Measurements from ENCODE around the gene ABCG4.
A peak's percentile ranks its signal among the peaks of the same experiment; 100 is the strongest.
"Not testable (repeated sequence)": the region's sequence is repeated elsewhere in the genome, so short reads cannot be mapped to it uniquely, and the experiment has no call there.

ABCG4 gene

DNA sequence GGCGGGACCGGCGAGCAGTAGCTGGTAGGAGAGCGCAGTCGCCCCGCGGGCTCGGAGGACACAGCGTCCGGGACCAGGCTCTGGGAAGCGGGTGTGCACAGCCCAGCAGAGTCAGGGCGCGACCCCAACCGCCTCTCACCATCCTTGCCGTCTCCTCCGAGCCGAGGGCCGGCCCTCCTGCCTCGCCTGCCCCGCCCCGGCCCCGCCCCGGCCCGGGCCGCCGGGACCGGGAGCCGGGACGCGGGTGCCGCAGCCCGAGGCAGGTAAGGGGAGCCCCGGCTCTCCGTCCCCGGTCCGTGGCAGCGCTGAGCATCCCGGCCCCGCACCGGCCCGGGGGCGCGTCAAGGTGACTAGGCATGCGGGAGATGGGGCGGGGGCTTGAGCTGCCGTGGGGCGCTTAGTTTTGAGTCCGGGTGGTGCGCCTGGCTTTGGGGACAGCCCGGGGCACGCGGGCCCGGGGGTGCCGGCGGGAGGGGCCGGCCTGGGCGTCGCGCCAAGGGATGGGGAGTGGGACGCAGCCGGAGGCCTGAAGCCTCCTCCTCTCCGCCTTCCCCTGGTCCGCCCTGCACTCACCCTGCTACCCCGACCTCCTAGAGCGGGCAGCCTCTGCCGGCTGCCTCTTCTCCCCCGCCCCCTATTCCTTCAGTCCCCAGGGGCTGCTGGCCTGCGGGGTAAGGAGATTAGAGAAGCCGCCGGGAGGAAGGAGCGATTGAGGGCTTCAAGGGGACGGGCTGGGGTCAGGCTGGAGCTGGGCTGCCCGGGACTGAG lies at the start of gene ABCG4:
Gene ABCG4 (plus strand): TSS at position 35 of the 768 bp plus-strand sequence. CDS start 914 bp downstream, outside the sequence.
- H3K4me1 Mint-ChIP-seq, result peaks cover 14% of the 10 kb centered on the region
- H3K9me3 Mint-ChIP-seq, result no peaks in the 10 kb centered on the region
- no peaks in the 10 kb centered on the region for H3K36me3 Mint-ChIP-seq
- H3K27me3 Mint-ChIP-seq, result peaks cover 13% of the 10 kb centered on the region
- no peak within 1 kb of the TSS for H3K27ac Mint-ChIP-seq
- peak within 1 kb of the TSS; percentile 77 for H3K4me3 Mint-ChIP-seq

DNA sequence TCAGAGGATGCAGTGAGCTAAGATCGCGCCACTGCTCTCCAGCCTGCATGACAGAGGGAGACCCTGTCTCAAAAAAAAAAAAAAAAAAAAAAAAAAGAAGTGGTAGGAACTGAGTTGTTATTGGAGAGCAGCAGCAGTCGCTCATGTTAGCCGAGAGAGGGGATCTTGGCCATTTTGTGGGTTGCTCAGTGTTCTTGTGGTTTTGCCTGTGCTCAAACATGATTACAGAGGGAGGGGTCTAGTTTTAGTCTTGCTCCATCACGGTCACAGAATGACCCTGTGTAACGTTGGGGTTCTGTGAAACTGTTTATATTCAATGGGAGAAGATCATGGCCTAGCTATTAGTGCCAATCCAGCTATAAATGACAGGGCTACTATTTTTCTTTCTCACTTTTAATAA lies 49.1 kb upstream of the ABCG4 start:
- Mint-ChIP-seq H3K36me3 (peaks cover 13% of the 10 kb centered on the region), H3K4me3 (peak overlapping the region; percentile 98), H3K27ac (no peak overlapping the region), H3K4me1 (peaks cover 48% of the 10 kb centered on the region), H3K9me3 (no peaks in the 10 kb centered on the region), H3K27me3 (no peaks in the 10 kb centered on the region)

DNA sequence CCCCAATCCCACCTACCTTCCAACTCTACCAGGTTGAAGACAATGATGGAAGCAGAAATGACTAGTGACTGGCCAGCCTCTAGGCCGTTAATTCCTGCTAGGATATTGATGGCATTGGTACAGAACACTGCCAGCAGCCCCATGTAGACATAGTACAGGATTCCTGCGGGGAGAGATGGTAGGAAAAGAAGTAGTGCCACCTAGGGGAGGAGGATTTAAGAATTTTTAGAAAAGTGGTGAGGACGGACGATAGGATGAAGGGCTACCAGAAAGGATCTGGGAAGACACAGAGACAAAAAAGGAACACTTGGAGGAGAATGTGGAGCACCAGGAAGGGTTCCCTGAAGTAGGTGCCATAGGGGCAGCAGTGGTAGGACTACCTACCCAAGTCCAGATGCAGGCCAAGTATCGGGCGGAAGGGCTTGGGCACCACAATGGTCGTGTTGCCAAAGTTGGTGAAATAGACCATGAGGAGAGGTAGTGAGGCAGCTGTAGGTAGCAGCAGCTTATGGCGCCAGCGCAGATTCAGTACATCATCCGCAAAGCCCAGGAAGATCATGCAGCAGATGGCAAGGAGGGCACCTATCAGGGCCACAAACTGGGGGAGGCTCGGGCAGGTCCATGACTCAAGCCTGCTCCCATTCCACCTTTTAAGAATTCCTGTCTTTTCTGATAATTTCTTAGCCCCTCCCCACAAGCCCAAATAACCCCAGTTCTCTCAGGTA lies 48.4 kb upstream of the ABCG4 start:
- Mint-ChIP-seq H3K27me3 (no peaks in the 10 kb centered on the region), H3K4me1 (peaks cover 47% of the 10 kb centered on the region), H3K9me3 (no peaks in the 10 kb centered on the region), H3K4me3 (peak overlapping the region; percentile 98), H3K27ac (peak overlapping the region; percentile 90), H3K36me3 (peaks cover 13% of the 10 kb centered on the region)

DNA sequence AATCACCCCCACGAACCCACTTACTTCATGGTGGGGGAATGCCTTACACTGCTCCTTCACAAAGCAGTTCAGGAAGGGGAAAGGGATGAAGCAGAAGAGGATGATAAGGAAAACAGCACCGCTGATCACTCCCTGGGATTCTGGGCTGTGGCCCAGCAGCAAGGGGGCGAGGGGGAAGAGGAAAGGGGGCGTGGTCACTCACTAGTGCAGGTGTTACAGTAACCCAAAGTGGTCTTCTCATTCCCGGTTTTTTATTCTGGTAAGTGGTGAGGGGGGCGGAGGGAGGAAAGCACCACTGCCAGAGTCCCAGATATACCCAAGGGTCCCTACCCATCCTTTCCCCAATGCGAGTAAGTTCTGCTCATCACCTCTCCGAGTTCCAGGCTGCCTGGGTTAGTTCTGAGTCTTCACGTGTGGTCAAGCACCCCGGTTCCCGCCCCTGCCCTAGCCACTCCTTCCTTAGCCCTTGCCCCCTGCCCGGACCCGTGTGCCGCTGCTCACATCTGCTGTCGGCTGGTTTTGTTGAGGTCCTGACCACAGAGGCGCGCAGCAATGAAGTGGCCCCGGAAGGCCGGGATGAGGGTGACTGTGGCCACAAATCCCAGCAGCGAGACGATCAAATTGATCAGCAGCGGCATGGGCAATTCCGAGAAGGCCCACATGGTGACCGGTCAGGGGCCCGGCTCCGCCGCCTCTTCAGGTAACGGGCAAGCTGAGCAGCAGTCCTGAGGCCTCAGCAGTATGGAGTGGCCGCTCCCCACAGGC lies 47.7 kb upstream of the ABCG4 start:
- no peaks in the 10 kb centered on the region for H3K27me3 Mint-ChIP-seq
- H3K9me3 Mint-ChIP-seq, result no peaks in the 10 kb centered on the region
- H3K27ac Mint-ChIP-seq, result peak overlapping the region; percentile 99
- peak overlapping the region; percentile 98 for H3K4me3 Mint-ChIP-seq
- H3K4me1 Mint-ChIP-seq, result peaks cover 43% of the 10 kb centered on the region
- peaks cover 13% of the 10 kb centered on the region for H3K36me3 Mint-ChIP-seq

DNA sequence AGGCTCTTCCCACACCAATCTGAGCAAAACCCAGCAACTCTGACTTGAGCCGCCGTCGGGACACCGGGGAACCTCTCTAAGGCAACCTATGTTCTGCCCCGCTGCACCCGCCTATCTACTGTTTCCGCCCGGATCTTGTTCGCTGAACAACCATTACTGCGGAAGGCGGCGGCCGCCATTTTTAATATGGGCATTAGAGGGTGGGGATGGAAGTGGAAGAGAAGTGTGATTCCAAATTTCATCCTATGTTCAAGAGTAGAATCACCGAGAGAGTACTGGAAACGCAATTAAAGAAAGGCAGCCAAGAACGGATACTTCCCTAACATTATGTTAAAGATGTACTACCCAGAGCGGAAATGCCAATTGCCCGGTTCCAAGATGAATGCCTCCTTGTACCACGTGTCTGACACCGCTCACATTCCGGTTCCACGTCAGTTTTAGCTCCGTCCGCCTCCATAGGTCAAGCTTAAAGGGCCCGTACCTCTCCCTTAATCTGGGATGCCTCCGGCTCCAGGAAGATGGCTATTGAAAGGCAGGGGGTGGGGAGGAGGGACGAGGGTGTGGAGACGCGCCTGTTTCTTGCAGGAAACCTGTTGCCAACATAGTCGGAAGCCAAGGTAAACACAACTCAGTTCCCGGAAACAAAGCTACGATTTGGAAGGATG lies 47.0 kb upstream of the ABCG4 start, which contains the start of gene DPAGT1:
Gene DPAGT1 (minus strand): TSS at position 95 of the 665 bp plus-strand sequence. CDS start 198 bp downstream, outside the sequence.
- Mint-ChIP-seq H3K27me3 (no peaks in the 10 kb centered on the region), H3K4me1 (peaks cover 48% of the 10 kb centered on the region), H3K9me3 (no peaks in the 10 kb centered on the region), H3K36me3 (peaks cover 11% of the 10 kb centered on the region), H3K4me3 (peak within 1 kb of the TSS; percentile 98), H3K27ac (peak within 1 kb of the TSS; percentile 99)

DNA sequence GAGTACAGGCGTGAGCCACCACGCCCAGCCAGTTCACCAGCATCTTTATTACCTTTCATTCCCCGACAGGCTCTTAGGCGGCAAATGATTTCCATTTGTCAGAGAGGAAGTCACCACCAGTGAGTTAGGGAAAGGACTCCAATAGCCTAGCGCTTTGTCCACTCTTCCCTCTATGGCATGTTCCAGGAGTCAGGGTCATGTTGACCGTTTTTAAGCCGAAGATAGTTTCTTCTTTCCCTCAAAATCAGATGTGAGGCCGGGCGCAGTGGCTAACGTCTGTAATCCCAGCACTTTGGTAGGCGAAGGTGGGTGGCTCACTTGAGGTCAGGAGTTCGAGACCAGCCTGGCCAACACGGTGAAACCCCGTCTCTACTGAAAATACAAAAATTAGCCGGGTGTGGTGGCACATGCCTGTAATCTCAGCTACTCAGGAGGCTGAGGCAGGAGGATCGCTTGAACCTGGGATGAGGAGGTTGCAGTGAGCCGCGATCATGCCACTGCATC lies 45.6 kb upstream of the ABCG4 start:
- Mint-ChIP-seq H3K27ac (peak overlapping the region; percentile 30), H3K4me1 (peaks cover 50% of the 10 kb centered on the region), H3K4me3 (peak overlapping the region; percentile 98)
- not testable (repeated sequence) for H3K36me3 Mint-ChIP-seq, H3K27me3 Mint-ChIP-seq, H3K9me3 Mint-ChIP-seq

DNA sequence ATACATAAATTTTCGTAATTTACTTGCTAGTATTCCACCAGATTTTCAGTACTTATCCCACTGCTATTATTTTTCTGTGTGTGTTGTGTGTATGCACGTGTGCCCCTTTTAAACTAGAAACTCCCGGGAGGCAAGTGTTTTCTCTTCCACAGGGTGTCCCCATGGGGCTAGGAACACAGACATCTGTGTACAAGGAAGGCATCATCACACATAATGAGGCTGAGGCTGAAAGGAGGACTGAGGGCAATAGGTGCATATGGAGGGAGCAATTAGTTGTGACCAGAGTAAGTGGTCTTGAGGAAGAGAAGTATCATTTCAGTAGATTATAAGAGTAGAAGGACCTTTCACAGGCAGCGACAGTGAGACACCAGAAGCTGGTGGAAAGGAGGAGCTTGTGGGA lies 45.1 kb upstream of the ABCG4 start:
- Mint-ChIP-seq H3K4me1 (peaks cover 53% of the 10 kb centered on the region), H3K4me3 (peak overlapping the region; percentile 15), H3K36me3 (peaks cover 2% of the 10 kb centered on the region), H3K9me3 (no peaks in the 10 kb centered on the region), H3K27me3 (no peaks in the 10 kb centered on the region), H3K27ac (peak overlapping the region; percentile 26)

DNA sequence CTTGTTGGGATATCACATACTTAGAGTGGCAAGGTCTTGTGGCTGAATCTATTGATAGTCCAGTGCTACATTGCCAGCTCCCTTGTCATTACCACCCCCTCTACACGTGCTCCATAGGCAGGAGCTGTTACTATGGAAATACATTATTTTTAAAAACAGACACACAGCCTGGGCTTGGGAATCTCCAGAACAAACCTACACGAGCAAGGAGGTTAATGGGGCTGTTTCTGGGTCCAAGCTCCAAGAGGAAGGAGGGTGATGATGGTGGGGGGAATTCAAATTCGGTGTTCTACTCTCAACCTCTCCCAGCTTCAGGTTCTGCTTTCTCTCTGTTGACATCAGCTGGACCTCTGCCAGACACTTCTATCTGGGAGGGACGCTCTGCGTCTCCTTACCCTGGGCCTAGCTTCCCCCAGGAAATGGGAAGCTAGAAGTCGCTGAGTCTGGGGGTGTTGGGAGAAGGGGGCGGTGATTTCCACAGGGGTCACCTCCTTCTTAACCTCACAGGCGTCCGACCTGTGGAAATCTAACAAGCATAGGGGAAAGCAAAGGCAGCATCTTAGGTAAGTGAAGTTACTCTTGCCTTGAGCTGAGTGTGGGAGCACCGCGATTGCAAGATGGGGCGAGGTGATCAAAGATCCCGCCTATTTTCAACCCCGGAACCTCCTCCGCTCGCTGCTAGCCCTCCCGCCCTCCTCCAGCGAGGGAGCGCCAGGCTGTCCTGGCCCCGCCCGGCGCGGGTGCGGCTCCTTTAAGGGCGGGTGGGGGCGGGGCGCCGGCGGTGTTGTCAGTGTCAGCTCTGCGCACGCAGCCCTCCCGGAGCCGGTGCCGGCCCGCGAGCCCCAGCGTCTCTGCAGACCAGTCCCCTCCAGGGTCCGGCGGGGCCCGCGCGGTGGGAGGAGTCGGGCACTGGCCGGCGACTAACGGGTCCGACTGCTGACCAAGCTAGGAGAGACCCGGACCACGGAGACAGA lies 42.0 kb upstream of the ABCG4 start, which contains the start of gene C2CD2L:
Gene C2CD2L (plus strand): TSS at position 781 of the 974 bp plus-strand sequence. CDS start 398 bp downstream, outside the sequence.
- peaks cover 56% of the 10 kb centered on the region for H3K4me1 Mint-ChIP-seq

DNA sequence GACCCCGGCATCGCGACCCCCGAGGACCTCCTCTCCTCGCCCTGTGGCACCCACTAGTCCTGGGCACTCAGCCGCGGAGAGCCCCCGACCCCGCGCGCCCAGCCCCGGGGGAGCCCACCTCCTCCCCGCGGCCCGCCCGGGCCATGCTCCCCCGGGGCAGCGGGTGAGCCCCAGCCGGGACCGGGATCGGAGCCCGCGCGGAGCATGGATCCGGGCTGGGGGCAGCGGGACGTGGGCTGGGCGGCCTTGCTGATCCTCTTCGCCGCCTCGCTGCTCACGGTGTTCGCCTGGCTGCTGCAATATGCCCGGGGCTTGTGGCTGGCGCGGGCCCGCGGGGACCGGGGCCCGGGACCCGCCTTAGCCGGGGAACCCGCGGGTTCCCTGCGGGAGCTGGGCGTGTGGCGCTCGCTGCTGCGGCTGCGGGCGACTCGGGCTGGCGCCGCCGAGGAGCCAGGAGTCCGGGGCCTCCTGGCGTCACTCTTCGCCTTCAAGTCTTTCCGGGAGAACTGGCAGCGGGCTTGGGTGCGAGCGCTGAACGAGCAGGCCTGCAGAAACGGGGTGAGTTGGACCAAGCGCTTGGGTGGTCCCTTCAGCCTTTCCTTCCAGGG lies 41.2 kb upstream of the ABCG4 start:
- H3K27me3 Mint-ChIP-seq, result no peaks in the 10 kb centered on the region
- peak overlapping the region; percentile 94 for H3K4me3 Mint-ChIP-seq
- H3K36me3 Mint-ChIP-seq, result peaks cover 6% of the 10 kb centered on the region
- peaks cover 52% of the 10 kb centered on the region for H3K4me1 Mint-ChIP-seq
- peak overlapping the region; percentile 82 for H3K27ac Mint-ChIP-seq
- H3K9me3 Mint-ChIP-seq, result no peaks in the 10 kb centered on the region

More for the DNA sequence above, 42.0 kb upstream of the ABCG4 start, which contains the start of gene C2CD2L:
- no peaks in the 10 kb centered on the region for H3K27me3 Mint-ChIP-seq
- H3K4me3 Mint-ChIP-seq, result peak within 1 kb of the TSS; percentile 94
- H3K27ac Mint-ChIP-seq, result peak within 1 kb of the TSS; percentile 87
- no peaks in the 10 kb centered on the region for H3K9me3 Mint-ChIP-seq
- H3K36me3 Mint-ChIP-seq, result peaks cover 6% of the 10 kb centered on the region

DNA sequence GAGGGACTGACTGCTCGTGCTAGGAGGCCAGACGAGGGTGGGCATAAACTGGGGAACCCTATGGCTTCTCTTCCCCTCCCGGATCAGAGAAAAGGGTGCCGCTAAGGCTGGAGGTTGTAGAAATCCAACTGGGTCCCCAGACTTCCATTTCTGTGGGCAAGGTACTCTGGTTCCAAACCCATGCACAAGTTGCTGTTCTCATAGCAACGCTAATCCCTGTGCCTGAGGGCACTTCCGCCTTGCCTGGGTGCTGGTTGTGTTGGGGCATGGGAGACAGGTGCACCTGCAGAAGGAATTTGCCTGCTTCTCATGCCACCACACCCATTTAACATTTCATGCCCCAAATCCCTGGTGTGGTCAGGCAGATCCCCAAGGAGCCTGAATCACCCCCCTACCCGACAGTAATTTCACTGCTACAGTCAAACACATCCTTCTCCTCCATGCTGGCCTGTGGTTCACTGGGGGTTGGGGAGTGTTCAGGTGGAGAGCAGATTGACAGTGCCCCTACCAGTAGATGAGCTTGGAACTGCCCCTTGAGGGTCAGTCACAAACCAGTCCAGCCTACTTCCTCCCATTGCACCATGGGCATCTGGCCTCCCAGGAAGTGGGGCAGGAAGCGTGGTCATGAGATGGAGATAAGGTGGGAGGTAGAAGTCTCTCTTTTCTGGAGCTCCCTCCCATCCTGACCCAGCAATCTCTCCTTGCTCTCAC lies 40.6 kb upstream of the ABCG4 start:
- H3K4me1 Mint-ChIP-seq, result peaks cover 55% of the 10 kb centered on the region
- no peaks in the 10 kb centered on the region for H3K27me3 Mint-ChIP-seq
- peak overlapping the region; percentile 82 for H3K27ac Mint-ChIP-seq
- H3K36me3 Mint-ChIP-seq, result peaks cover 6% of the 10 kb centered on the region
- H3K9me3 Mint-ChIP-seq, result no peaks in the 10 kb centered on the region
- peak overlapping the region; percentile 94 for H3K4me3 Mint-ChIP-seq

DNA sequence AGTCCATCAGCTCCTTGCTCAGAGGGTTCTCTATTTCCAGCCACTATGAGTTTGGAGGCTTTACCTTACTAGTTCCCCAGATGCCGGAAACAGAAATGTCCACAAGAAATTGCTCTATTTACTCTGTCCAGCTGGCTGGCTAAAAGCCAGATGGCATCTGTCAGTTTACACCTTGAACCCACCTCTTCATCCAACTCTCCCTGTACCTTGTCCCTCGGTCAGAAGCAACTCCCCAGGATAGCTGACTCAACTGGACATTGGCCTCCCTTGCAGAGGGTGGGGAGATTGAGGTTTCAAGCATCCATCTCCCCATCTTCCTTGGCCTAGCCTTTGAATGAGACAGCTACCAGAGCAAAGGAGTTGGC lies 40.0 kb upstream of the ABCG4 start:
- Mint-ChIP-seq H3K4me3 (peak overlapping the region; percentile 94), H3K27me3 (no peaks in the 10 kb centered on the region), H3K27ac (peak overlapping the region; percentile 82), H3K9me3 (no peaks in the 10 kb centered on the region), H3K4me1 (peaks cover 55% of the 10 kb centered on the region), H3K36me3 (peaks cover 6% of the 10 kb centered on the region)

DNA sequence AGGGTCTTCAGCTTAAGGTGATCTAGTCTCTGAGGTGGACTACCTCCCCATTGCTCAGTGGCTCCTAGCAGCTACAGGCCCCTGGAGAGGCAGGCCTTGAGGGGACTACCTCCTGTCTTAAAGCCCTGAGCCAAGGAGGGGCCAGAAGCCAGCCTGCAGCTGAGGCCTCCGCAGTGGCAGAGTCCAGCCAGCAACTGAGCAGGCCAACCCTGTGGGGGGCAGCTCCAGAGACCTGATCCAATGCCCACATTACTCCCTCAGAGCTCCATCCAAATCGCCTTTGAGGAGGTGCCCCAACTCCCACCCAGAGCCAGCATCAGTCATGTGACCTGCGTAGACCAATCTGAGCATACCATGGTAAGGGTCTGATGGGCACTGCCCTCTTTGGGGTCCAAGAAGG lies 39.0 kb upstream of the ABCG4 start:
- Mint-ChIP-seq H3K36me3 (peaks cover 6% of the 10 kb centered on the region), H3K27ac (no peak overlapping the region), H3K27me3 (no peaks in the 10 kb centered on the region), H3K9me3 (no peaks in the 10 kb centered on the region), H3K4me3 (peak overlapping the region; percentile 94), H3K4me1 (peaks cover 56% of the 10 kb centered on the region)

DNA sequence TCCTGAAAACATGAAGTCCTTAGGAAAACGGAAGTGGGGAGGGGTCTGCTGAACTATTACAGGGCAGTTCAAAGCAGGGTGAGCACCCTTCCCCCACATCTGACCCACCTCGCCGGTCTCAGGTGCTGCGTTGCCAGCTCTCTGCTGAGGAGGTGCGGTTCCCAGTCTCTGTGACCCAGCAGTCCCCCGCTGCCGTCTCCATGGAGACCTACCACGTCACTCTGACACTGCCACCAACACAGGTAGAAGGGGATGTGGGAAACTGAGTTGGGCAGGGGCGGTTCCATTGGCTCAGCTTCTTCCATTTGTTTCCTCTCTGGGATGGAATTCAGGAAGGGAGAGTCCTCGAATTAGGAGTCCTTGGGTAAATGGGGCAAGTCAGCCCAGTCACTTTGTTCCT lies 38.4 kb upstream of the ABCG4 start:
- peak overlapping the region; percentile 55 for H3K27ac Mint-ChIP-seq
- H3K9me3 Mint-ChIP-seq, result no peaks in the 10 kb centered on the region
- H3K4me3 Mint-ChIP-seq, result no peak overlapping the region
- H3K27me3 Mint-ChIP-seq, result no peaks in the 10 kb centered on the region
- peaks cover 10% of the 10 kb centered on the region for H3K36me3 Mint-ChIP-seq
- peaks cover 61% of the 10 kb centered on the region for H3K4me1 Mint-ChIP-seq

Data from activated naive CD4-positive, alpha-beta T cell treated with anti-CD3 and anti-CD28 coated beads, Interleukin-2, amount 50 U/mL, for 24 hours (primary cell).